NCI-H2029 treated with DMSO at 0.1 percent for 48 hours (cell line): Measurements from ENCODE around the gene SP110.
"Not testable (repeated sequence)": the region's sequence is repeated elsewhere in the genome, so short reads cannot be mapped to it uniquely, and the experiment has no call there.

Experiments used
- DNase-seq: peaks from one replicate; lab custom pipeline; 2025; lab: John Stamatoyannopoulos, UW

SP110 gene

DNA sequence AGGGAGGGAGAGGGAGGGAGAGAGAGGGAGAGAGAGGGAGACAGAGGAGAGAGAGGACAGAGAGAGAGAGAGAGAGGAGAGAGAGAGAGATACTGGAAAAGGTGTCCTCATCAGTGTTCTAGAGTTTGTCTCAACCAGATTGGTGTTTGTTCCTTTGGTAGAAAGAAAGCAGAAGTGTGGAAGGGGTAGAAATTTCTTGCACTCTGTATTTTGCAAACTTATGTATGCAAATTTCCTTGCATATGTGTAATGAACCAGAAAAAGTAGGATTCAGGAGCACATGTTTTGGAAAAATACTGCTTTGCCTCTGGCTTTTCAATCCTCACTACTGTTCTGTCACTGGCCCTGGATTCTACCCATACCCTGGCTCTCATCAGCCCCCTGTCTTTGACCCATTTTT is 4.7 kb upstream of the SP110 start:
- no peak for DNase-seq

DNA sequence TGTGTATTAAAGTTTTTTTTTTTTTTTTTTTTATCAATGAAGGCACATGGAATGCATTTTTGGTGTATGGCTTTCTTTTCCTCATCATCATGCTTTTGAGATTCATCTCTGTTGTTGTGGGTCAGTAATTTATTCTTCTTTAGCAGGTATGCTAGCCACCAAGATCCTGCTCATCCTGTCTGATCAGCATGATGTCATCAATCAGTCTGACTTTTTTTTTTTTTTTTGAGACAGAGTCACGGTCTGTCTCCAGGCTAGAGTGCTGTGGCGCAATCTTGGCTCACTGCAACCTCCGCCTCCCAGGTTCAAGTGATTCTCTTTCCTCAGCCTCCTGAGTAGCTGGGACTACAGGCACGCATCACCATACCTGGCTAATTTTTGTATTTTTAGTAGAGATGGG is 3.0 kb upstream of the SP110 start:
- not testable (repeated sequence) for DNase-seq

DNA sequence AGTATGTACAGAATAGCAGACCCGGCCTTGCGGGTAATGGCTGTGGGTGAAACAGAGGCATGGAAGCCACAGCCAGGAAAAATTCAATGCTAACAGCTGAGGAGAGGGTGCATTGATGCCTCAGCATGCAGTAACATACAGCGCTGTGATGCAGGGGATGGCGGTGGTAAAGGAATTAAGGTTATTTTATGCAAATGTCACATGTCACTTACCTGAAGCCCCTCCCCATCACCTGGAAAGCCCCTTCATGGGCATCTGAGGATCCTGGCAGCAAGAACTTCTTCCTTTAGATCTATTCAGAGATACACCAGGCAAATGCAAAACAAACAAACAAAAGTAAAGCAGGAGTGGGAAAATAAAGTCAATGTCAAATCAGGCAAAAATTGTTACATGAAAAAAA is 1.7 kb upstream of the SP110 start:
- no peak for DNase-seq

DNA sequence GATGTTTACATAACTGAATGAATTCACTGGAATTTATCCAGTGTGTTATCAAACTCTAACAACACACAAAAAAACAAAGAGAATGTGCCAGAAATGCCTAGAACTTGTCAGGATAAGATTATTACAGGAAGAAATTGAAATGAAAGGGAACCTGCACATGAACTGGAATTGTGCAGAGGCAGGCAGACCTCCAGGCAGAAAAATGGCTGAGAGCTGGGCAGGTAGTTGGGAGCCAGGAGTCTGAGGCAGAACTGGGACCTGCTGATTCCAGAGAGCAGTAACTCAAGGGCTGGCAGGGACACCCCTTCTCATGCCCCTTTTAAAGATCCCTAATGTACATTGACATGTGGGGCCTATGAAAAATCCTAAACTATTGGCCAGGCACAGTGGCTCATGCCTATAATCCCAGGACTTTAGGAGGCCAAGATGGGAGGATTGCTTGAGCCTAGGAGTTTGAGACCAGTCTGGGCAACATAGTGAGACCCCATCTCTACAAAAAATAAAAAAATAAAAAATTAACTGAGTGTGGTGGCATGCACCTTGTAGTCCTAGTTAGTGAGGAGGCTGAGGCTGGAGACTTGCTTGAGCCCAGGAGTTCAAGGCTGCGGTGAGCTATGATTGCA is 674 bp upstream of the SP110 start:
- DNase-seq = no peak

DNA sequence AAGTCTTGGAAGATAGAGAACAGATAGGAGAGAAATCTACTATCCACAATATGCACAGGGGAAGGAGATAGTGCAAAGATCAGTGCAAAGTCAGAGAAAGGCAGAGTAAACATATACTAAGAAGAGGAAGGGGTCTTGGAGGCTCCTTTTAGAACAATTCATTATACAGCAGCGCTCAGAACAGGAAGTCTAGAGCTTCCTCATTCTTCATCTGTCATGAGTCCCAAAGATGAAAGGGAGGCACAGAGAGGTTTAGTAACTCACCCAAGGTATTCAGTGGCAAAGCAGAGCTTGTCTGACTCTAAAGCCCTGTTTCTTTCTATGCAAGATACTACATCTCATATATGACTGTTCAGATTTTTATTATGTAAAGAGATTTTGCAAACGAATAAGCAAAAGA is 1.4 kb downstream of the SP110 start:
- no peak for DNase-seq

DNA sequence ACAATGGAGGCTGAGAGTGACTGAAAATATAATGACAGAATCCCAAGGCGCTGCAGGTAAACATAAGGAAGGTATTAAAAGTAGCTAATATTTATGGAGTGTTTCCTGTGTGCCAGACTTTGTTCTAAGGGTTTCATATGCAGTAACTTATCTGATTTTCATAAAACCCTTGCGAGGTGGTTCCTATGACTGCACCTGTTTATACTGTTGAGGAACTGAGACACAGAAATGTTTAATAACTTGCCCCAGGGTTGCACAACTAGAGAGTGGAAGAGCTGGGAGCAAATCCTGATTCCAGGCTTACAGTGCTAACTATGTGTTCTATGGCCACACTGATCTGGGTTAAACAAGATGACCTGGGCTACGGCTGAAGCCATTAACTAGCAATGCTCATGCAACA is 2.4 kb downstream of the SP110 start:
- DNase-seq = no peak

DNA sequence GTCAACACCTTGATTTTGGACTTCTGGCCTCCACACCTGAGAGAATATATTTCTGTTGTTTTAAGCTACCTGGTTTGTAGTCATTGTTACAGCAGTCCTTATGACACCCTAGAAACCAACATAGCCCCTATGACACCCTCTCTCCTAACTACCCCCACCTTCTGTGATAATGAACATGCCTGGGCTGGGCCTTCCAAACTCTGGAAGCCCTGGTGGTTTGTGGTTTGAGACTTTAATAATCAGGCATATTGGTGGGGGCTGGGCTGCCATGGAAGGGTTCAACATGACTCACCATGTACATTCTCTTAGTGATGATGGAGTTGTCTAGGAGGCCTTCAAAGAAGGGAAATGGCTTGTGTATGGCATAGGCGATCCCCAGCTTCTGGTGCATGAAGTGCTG is 3.3 kb downstream of the SP110 start:
- DNase-seq = no peak

DNA sequence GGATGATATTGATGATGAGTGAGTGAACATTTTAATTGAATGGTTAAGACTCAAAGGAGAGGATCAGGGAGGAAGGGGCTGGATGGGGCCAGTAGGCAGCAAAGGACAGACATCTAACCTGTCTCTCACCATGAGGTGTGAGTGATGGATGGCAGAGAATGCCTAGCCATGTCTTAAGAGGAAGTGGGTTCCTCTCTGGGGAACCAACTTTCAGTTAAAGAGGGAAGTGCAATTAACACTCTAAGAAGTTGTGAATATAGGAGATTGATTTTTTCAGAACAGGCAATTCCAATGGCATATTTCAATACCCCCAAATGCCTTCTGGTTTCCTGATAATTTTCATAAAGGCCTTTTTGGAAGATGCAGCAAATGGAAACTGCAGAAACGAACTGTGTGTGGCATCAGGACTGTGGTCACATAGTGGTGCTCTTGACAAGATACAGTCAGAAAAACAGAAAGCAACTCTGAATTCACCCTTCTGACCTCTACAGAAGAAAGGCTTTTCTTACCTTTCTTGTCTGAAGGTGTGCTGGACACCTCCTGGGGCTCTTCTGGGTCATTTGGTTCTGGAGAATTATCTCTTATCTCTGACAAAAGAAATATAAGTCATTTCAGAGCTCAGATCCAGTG is 10.2 kb downstream of the SP110 start:
- DNase-seq = no peak

DNA sequence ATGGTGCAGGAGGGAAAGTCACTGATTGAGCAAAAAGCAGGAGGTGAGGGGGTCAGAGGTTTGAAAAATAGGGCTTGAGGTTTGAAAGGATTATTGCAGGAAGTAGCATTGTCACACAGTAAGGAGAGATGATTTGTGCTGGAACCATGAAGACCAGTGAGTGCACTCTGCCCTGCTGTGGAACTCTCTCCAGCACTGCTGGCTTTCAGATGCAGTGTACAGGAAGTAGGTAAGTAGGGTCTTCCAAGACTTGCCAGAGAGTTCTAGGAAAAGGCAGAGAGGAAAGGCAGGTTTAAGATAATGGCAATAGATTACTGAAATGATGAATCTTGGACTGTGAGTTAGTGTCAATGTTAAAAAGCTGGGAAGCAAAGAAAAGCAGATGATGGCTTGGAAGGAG is 11.2 kb downstream of the SP110 start:
- DNase-seq = no peak

DNA sequence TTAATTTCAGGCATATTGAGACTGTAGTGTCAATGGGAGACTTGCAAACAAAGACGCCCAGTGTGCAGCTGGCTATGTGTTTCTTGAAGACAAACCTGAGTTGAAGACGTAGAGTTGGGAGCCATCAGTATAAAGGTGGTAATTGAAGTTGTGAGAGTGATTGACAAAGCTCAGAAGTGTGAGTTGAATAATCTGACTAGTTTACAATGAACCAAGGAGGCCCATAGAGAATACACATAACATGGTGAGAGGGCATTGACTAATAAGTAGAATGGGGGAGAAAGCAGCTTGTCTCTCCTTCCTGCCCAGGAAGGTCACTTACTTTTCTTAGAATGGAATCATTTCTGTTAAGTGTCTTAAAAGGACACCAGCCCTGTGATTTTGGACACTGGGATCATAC is 14.1 kb downstream of the SP110 start:
- no peak for DNase-seq

DNA sequence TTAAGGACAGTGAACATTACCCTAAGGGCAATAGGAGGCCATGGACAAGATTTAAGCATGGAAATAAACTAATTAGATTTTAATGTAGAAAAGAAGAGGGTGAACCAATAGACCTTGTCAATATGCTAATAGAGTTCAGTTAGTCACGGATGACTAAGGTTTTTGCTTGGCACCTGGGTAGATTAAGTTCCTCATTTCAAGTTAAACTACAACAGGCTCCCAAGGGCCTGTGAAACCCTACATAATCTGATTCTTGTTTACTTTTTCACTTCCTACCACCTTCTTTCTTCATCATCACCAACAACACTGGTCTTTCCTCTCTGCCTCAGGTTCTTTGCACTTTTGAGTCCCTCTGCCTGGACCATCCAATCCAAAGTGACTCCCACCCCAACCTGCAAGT is 14.8 kb downstream of the SP110 start:
- no peak for DNase-seq

DNA sequence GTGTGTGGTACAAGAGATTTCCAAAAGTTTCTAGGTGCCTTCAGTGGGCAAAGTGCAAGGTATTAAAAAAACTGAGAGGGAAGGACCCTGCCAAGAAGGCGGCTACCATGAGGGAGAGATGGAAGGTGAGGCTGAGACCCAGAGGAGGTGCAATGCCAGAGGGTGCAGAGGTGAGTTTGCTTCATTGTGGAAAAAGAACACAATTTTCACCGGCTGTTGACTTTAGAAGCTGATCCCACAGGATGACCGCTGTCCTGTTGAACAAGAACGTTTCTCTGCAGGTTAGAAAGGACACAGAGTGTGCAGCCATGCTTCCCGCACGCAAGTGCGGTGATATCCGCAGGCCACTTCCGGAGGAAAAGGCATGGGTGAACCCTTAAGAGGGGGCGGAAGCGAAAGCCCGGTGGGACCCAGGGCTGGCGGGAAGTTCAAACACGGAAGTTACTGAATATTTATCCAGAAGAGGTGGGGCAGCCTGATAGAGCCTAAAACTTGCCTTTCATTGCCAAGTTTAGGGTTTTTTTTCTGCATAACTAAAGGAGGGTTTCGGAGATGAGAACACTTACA is 16.6 kb downstream of the SP110 start:
- no peak for DNase-seq

DNA sequence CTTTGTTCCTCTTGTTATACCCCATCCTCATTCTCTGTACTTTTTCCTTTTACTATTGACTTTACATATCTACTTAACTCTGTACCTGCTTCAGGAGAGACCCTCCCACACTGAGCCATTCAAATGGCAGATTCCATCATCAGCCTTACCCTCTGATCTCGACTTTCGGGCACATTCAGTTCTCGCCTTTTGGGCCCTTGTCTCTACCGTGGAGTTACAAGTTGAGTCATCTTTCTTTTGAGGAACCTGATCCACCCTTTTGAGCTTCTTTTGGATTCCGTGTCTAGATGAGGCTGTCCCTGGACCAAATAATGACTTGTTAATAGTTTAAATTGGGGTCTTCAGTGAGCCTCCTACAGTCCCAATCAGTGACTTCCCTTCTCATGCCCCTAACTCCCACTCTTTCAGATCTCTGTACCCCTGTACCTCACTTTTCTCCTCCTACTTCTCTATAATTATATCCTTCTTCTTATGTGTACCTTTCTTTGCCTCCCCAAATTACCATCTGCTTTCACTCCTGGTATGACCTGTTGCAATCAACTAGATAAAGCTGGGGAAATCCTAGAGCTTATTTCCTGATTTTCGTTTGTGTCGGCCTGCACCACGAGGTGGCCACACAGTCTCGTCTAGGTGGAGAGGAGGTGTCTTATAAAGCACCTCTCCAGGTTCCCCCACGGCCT is 17.2 kb downstream of the SP110 start:
- DNase-seq = no peak

DNA sequence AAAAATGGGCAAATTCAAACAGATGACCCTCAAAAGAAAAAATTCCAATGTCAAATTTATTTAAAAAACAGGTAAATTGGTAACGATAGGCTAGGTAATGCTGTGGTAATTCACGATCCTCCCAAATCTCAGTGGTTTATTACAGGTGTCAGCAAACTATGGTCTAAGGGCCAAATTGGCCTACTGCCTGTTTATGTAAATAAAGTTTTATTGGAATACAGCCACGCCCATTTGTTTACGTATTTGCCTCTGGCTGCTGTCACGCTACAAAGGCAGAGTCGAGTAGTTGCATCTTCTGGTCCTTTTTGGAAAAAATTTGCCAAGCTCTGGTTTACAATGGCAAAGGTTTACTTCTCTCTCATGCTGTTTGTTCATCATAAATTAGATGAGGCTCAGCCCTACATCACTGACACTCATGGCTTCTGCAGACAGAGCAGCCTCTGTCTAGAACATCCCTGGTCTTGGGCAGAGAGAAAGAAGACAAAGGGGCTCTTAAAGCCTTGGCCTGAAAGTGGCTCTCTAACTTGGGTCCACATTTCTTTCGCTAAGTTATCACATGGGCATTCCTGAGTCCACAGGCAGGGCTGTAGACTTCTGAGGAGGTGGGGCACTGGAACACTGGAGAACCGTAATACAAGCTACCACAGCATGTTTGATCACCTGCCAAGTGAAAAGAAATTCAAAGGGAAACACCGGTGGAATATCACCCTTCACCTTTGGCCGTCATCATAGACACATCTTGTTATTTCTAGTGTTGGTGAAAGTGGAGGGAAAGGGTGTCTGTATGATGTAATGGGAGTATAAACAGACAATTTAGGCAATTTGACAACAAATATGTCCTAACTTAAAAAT is 34.8 kb downstream of the SP110 start:
- DNase-seq = peak; percentile 48

DNA sequence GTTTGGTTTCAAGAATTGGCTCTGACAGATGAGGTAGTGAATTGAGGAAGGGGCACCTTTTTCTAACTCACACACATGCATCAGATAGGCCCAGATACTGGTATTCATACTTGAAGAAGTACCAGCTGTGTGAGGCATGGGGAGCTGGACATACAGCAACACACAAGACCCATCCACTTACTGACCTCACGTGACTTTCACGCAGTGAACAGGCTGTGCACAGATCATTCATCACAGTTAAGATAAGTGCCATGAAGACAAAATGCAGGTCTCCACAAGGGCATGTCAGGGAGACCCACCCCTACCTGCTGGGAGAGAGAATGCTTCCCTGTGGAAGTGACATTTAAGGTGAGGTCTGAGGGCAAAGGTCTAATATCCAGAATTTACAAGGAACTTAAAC is 38.6 kb downstream of the SP110 start:
- no peak for DNase-seq

DNA sequence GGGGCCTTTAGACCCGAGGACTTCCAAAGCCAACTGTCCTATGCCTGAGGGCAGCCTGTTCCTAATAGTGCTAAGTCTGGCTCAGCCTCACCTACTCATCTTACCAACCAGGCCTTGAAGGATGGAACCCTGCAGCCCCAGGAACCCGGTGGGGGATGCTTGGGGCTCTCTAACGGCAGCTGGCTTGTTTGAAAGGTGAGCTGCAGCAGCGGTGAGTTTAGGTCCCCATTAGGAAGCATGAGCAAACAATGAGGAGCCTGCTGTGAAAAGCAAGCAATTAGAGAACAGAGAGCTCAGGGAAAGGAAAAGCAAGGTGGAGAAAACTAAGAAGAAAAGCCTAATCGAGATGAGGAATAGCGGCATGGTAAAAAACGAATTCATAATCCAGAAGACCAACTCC is 39.9 kb downstream of the SP110 start:
- DNase-seq = no peak

DNA sequence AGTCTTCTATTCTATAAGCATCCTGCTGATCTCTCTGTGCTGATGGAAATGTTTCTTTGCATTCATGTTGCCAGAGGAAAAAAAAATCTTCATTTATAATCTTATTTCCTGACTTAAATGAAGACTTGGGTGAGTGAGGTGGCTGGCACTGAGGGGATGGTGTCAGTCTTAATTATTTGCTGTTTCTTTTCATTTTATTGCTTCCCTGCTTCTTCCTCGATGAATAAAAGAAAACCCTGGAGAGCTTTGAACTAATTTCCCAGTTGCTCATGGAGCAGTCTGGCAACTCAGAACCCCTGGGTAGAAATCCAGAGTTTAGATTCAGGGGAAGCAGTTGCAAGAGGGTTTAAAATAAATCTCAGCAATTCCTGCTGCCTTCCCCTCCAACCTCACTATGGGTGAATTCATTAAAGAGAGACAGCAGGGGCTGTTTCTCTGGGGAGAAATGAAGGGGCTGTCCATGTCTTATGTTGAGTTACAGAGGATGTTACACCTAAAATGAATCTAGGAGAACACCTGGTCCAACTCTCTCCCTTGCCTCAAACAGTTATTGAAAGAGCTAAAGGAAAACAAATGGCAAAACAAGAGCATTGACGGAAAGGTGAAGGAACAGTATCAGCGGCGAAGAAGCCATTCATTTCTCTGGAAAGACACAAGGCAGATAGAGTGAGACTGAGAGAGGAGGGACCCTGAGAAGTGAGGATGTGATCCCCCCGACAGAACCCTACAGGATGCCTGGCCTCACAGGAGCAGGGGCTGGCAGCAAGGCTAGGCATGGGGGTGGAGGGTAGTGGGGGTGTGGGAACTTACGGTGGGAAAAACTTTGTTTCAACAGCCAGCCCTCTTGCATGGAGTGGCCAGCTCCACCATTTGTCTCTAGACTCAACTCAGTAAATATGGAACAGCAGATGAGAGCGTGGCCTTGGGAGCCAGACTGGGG is 41.0 kb downstream of the SP110 start:
- DNase-seq = no peak

DNA sequence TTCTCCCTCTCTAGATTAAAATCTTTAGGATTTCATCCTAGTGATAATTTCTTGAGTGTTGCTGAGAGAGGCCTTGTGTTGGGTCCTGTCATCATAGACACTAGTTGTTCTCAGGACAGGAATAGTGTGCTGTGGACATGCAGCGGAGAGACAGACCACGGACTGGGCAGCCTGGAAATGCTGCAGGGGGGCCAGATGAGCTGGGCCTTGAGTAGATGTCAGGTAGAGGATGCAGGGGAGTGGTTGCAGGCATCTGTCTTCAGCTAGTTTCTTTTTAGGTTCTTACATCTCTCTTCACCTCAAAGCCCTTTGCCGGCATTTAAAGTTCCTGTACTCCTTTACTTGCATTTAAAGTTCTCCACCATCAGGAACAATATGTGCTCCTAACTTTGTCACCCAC is 42.8 kb downstream of the SP110 start:
- no peak for DNase-seq

DNA sequence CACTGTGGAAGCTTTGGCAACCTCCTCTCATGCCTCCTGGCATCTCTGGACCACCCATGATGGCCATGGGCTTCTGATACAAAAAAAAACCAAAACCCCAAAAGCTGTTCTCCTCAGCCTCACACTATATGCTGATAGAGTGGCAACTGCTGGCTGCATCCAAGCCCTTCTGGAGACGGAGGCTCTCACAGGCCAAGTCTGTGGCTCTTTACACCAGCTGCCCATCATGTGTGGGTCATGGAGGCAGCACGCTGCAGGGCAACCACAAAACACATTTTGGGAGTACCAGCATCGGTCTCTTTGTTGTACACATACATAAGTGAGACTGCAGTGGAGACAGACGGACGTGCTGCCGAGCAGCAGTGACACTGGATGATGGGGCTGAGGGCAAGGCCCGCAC is 45.3 kb downstream of the SP110 start:
- DNase-seq = no peak

DNA sequence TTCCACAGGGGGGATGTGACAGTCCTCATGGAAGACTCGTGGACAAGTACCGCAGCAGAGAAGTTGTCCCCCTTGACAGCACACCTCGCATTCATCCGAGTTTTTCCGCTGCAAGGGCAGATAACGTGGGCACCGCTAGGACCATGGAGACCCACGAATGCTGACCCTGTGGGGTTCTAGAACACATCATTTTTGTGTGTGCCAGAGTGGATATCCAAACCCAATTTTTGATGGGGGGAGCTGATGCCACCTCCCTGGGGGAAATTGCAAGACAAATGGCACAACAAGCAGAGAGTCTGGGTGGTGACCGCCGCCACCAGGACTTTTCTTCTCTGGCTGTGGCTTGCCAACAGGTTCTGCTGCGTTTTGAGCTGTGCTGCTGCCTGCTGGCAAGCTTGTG is 46.9 kb downstream of the SP110 start:
- no peak for DNase-seq

DNA sequence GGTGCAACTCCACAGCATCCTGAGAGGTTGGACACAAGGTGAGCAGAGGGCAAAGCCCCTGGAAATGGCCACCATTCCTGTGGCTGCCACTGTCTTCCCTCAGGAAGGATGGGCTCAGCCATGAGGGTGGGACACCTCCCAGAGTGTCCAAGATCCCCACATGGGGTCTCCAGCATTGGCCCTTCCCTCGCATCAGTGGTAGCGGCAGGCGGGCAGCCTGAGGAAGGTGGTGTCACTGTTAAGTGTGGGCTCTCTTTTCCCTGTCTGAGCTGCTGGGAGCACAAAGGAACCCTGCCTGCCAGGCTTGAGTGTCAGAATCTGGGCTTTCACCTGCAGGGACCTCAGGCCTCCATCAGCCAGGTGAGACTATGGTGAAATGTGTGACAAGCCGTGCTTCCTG is 47.6 kb downstream of the SP110 start:
- no peak for DNase-seq
